Muscle layer of duodenum (tissue), 2 donors: ENCODE results near the gene SND1.

Experiments used
- H3K27ac ChIP-seq: one replicate; pipeline ENCODE4 v1.7.0; 2013; ENCODE audit warnings: mild to moderate bottlenecking, low read length
- H3K27me3 ChIP-seq: one replicate; pipeline ENCODE4 v1.7.0; 2013; ENCODE audit warnings: low read depth, mild to moderate bottlenecking, control low read depth, low read length
- H3K36me3 ChIP-seq, 2 donors: one replicate each; pipeline ENCODE4 v1.7.0; 2013; ENCODE audit warnings: low read length in 2 of 2, control low read depth in 1 of 2, mild to moderate bottlenecking in 1 of 2; ENCODE audit not compliant: insufficient read depth in 2 of 2, control insufficient read depth in 1 of 2
- H3K4me1 ChIP-seq, 2 donors: one replicate each; pipeline ENCODE4 v1.7.0; 2013; ENCODE audit warnings: low read length in 2 of 2, mild to moderate bottlenecking in 2 of 2, control low read depth in 1 of 2, moderate library complexity in 1 of 2; ENCODE audit not compliant: insufficient read depth in 2 of 2, control insufficient read depth in 1 of 2
- H3K4me3 ChIP-seq, 2 donors: one replicate each; pipeline ENCODE4 v1.7.0; 2013; ENCODE audit warnings: low read length in 2 of 2, low read depth in 1 of 2, mild to moderate bottlenecking in 1 of 2
- H3K9me3 ChIP-seq, 2 donors: one replicate each; pipeline ENCODE4 v1.7.0; 2013; ENCODE audit warnings: low read length in 2 of 2, control low read depth in 1 of 2, mild to moderate bottlenecking in 1 of 2; ENCODE audit not compliant: control insufficient read depth in 1 of 2
- donor health status: healthy.

SND1 gene

GRCh38 chr7:128008141-128008540 lies 356.1 kb downstream of the SND1 start:
- H3K36me3 ChIP-seq = no peaks in the 10 kb centered on the region
- no peaks in the 10 kb centered on the region for H3K27me3 ChIP-seq
- H3K4me1 ChIP-seq = peaks cover 0 to 15% of the 10 kb centered on the region in 2 donors

DNA sequence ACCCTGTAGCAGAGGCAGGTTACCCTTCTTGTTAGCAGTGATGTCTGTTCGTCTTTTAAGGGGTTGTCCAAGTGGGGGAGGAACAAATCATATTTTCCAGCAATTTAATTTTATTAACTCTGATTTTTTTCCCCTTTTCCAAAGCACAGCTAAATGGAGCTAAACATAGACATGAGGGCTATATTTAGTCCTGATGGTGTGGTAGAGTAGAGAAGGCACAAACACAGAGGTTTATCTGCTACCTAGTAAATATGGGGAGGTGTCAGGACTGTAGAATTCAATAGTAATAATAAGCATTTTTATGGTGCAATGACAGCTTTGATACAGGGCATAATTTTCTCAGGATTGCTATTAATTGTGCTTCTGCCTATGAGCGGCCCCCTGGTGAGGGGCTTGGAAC lies 356.8 kb downstream of the SND1 start:
- H3K4me1 ChIP-seq = peaks cover 0 to 15% of the 10 kb centered on the region in 2 donors
- no peak overlapping the region for H3K27ac ChIP-seq
- H3K9me3 ChIP-seq = no peaks in the 10 kb centered on the region
- H3K4me3 ChIP-seq = no peak overlapping the region
- H3K36me3 ChIP-seq = no peaks in the 10 kb centered on the region
- H3K27me3 ChIP-seq = no peaks in the 10 kb centered on the region

More at GRCh38 chr7:128008141-128008540, 356.1 kb downstream of the SND1 start:
- H3K27ac ChIP-seq = no peak overlapping the region
- no peak overlapping the region for H3K4me3 ChIP-seq
- no peaks in the 10 kb centered on the region for H3K9me3 ChIP-seq

- Histone ChIP-seq H3K4me3 (no peak overlapping the region), H3K27ac (no peak overlapping the region), H3K4me1 (peaks cover 0 to 15% of the 10 kb centered on the region in 2 donors), H3K36me3 (no peaks in the 10 kb centered on the region), H3K27me3 (no peaks in the 10 kb centered on the region), H3K9me3 (no peaks in the 10 kb centered on the region)
These were observed 358.6 kb downstream of the SND1 start for GRCh38 chr7:128010391-128011127.

DNA sequence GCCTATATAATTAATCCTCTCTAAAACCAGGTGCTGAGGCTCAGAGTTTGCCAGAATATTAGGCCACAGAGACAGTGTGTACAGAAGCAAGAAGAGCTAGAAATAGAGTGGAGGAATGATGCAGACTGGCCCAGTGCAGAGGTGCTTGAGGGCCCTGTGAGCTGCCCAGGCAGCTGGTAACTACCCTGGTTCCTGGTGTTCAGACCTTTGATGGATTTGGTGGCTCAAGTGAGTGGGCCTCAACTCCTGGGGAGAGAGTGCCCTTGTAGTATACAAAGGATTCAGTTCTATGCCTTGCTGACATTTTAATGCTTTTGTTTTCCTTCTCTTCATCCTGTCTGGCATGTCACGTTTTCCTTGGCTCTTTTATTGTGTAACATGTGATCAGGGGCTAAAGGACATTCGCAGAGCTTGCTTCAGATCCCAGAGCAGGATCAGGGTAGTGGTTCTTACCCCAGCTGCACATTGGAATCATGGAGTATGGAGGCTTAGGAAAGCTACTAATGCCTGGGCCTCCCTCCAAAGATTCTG lies 359.2 kb downstream of the SND1 start:
- Histone ChIP-seq H3K9me3 (no peaks in the 10 kb centered on the region), H3K27ac (no peak overlapping the region), H3K27me3 (no peaks in the 10 kb centered on the region), H3K4me1 (peaks cover 0 to 15% of the 10 kb centered on the region in 2 donors), H3K4me3 (no peak overlapping the region), H3K36me3 (no peaks in the 10 kb centered on the region)

GRCh38 chr7:128014811-128015210 lies 362.8 kb downstream of the SND1 start:
- Histone ChIP-seq H3K4me3 (no peak overlapping the region), H3K36me3 (peaks cover 0 to 7% of the 10 kb centered on the region in 2 donors), H3K4me1 (peaks cover 0 to 15% of the 10 kb centered on the region in 2 donors), H3K9me3 (no peaks in the 10 kb centered on the region), H3K27me3 (no peaks in the 10 kb centered on the region), H3K27ac (no peak overlapping the region)

DNA sequence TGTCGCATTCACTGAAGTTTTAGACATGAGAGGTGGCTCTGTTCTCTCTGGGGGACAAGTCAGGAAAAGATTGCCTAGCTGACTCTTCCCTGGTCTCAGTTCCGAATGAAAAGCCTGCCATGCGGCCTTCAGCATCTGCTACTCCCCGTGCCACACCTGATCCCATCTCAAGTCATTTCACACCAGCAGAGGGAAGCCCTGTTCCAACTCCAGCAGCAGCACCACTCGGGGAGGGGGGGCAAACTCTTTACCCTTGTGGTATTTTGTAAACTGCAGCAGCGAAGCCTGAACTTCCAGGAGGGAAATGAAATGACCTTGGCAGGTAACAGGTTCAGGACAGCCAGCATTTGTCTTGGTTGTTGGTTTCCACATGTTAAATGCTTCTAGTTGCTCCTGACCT lies 365.5 kb downstream of the SND1 start:
- Histone ChIP-seq H3K4me1 (no peaks in the 10 kb centered on the region), H3K9me3 (no peaks in the 10 kb centered on the region), H3K27me3 (no peaks in the 10 kb centered on the region), H3K36me3 (peaks cover 7 to 8% of the 10 kb centered on the region in 2 donors), H3K4me3 (no peak overlapping the region), H3K27ac (no peak overlapping the region)

GRCh38 chr7:128017862-128018845 lies 366.2 kb downstream of the SND1 start:
- peaks cover 7 to 8% of the 10 kb centered on the region in 2 donors for H3K36me3 ChIP-seq

GRCh38 chr7:128019288-128019687 lies 367.3 kb downstream of the SND1 start:
- no peak overlapping the region for H3K27ac ChIP-seq
- H3K4me1 ChIP-seq = no peaks in the 10 kb centered on the region
- no peaks in the 10 kb centered on the region for H3K27me3 ChIP-seq
- peaks cover 7 to 8% of the 10 kb centered on the region in 2 donors for H3K36me3 ChIP-seq
- no peak overlapping the region for H3K4me3 ChIP-seq
- H3K9me3 ChIP-seq = no peaks in the 10 kb centered on the region

More at GRCh38 chr7:128017862-128018845, 366.2 kb downstream of the SND1 start:
- Histone ChIP-seq H3K27ac (no peak overlapping the region), H3K4me3 (no peak overlapping the region), H3K9me3 (no peaks in the 10 kb centered on the region), H3K27me3 (no peaks in the 10 kb centered on the region), H3K4me1 (no peaks in the 10 kb centered on the region)

- peaks cover 7 to 8% of the 10 kb centered on the region in 2 donors for H3K36me3 ChIP-seq
- H3K9me3 ChIP-seq = no peaks in the 10 kb centered on the region
- H3K27me3 ChIP-seq = no peaks in the 10 kb centered on the region
- no peak overlapping the region for H3K27ac ChIP-seq
- H3K4me1 ChIP-seq = no peaks in the 10 kb centered on the region
- H3K4me3 ChIP-seq = no peak overlapping the region
These were observed 368.2 kb downstream of the SND1 start for GRCh38 chr7:128020159-128020558.

DNA sequence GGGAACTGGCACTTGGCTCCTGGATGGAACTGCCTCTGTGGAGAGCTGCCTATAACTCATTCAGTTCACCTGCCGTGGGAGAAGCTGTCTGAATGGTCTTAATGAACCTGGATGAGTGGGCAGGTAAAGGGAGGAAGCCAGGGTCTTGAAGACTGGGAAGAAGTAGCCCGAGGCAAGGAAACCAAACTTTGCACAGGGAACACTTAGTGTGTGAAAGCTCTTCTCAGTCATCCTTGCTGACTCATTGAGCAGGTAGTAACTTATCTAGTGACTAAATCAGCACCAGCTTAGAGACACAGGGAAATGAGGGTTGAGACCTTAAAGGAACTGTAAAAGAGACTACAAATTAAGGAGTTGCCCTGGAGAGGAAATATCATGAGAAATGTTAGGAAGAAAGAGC lies 369.4 kb downstream of the SND1 start:
- peaks cover 7 to 8% of the 10 kb centered on the region in 2 donors for H3K36me3 ChIP-seq
- no peak overlapping the region for H3K4me3 ChIP-seq
- no peaks in the 10 kb centered on the region for H3K27me3 ChIP-seq
- H3K4me1 ChIP-seq = no peaks in the 10 kb centered on the region
- no peaks in the 10 kb centered on the region for H3K9me3 ChIP-seq
- no peak overlapping the region for H3K27ac ChIP-seq
